PC-3 (cell line): ENCODE results near the gene THTPA. TPM values are rescaled to one million over a fixed set of nuclear protein-coding genes. Genes with fewer than 3 reads are reported as not detected.

Experiments used
- ATAC-seq: fragments of 200-7000 bp; cut with Tn5 transposase; 2 replicates; pipeline ENCODE4 v1.9.1; 2020; ENCODE audit warnings: mild to moderate bottlenecking, moderate library complexity
- BruUV-seq: library from RNA; stranded (reverse); fragments of 400-500 nt; replicated peaks from 2 replicates; lab custom pipeline; 2021; lab: Mats Ljungman, UMichigan
- CTCF ChIA-PET: fragments of 300-600 bp; sonication (Branson Sonifier 250); formaldehyde crosslinking; loops from one replicate; lab custom pipeline; 2022; ENCODE audit warnings: antibody characterized with exemption; lab: Charles Lee
- POLR2A ChIA-PET: fragments of 300-600 bp; sonication (Branson Sonifier 250); formaldehyde crosslinking; loops from one replicate; lab custom pipeline; 2022; ENCODE audit warnings: antibody characterized with exemption; ENCODE audit not compliant: unreplicated experiment; lab: Charles Lee
- DNase-seq: peaks from one replicate; pipeline ENCODE4 v3.0.0-alpha.2; 2015
- H2AFZ ChIP-seq: fragments of 300-600 bp; sonication (generic); 2 replicates; pipeline ENCODE4 v1.6.0; 2016; ENCODE audit warnings: antibody characterized with exemption, low read length
- H3F3A ChIP-seq: fragments of 300-600 bp; sonication (generic); one replicate; pipeline ENCODE4 v1.6.0; 2017; ENCODE audit warnings: antibody characterized with exemption, low read length, control low read depth, mild to moderate bottlenecking; ENCODE audit not compliant: unreplicated experiment
- H3K27ac ChIP-seq: fragments of 300-600 bp; sonication (generic); 2 replicates; pipeline ENCODE4 v1.5.1; 2016; ENCODE audit warnings: mild to moderate bottlenecking, low read length
- H3K27me3 ChIP-seq: fragments of 300-600 bp; sonication (generic); 2 replicates; pipeline ENCODE4 v1.6.1; 2016; ENCODE audit warnings: low read length, mixed read lengths
- H3K36me3 ChIP-seq: fragments of 300-600 bp; sonication (generic); 2 replicates; pipeline ENCODE4 v1.6.1; 2016; ENCODE audit warnings: low read depth, mixed run types, low read length, mixed read lengths
- H3K4me1 ChIP-seq: fragments of 300-600 bp; sonication (generic); 2 replicates; pipeline ENCODE4 v1.5.1; 2016; ENCODE audit warnings: low read length; ENCODE audit not compliant: insufficient read depth
- H3K4me2 ChIP-seq: fragments of 300-600 bp; sonication (generic); 2 replicates; pipeline ENCODE4 v1.6.0; 2016; ENCODE audit warnings: low read length
- H3K4me3 ChIP-seq: fragments of 300-600 bp; sonication (generic); 2 replicates; pipeline ENCODE4 v1.5.1; 2016; ENCODE audit warnings: mild to moderate bottlenecking, low read length, mixed read lengths
- H3K79me2 ChIP-seq: fragments of 300-600 bp; sonication (generic); 2 replicates; pipeline ENCODE4 v1.6.1; 2017; ENCODE audit warnings: low read length, mixed read lengths
- H3K9ac ChIP-seq: fragments of 300-600 bp; sonication (generic); 2 replicates; pipeline ENCODE4 v1.6.0; 2016; ENCODE audit warnings: mild to moderate bottlenecking, low read length
- H3K9me2 ChIP-seq: fragments of 300-600 bp; sonication (generic); replicated peaks from 2 replicates; pipeline ENCODE4 v1.6.1; 2016; ENCODE audit warnings: mixed run types, low read length, mixed read lengths
- H3K9me3 ChIP-seq: fragments of 300-600 bp; sonication (generic); 2 replicates; pipeline ENCODE4 v1.6.1; 2016; ENCODE audit warnings: low read length, mixed read lengths
- H4K20me1 ChIP-seq: fragments of 300-600 bp; sonication (generic); 2 replicates; pipeline ENCODE4 v1.6.1; 2016; ENCODE audit warnings: low read length, mixed read lengths
- CTCF ChIP-seq: fragments of 300-600 bp; sonication (generic); conservative IDR thresholded peaks from 2 replicates; pipeline ENCODE4 v1.5.1; 2017; ENCODE audit warnings: antibody characterized with exemption, low read depth, mild to moderate bottlenecking, low read length
- EZH2 ChIP-seq: fragments of 300-600 bp; sonication (generic); IDR thresholded peaks from one replicate; pipeline ENCODE4 v1.6.1; 2017; ENCODE audit warnings: antibody characterized with exemption, mild to moderate bottlenecking, low read length; ENCODE audit not compliant: unreplicated experiment
- EZH2phosphoT487 ChIP-seq: fragments of 300-600 bp; sonication (generic); IDR thresholded peaks from 2 replicates; pipeline ENCODE4 v1.6.1; 2018; ENCODE audit warnings: mild to moderate bottlenecking, antibody characterized with exemption, low read length, borderline replicate concordance
- intact Hi-C: fragments of 100-400 bp; cut with micrococcal nuclease; formaldehyde crosslinking; loops from 2 replicates; pipeline ENCODE4 v1.9.0; 2023
- total RNA-seq: library from RNA; depleted of rRNA; stranded (reverse); fragments of >200 nt; gene quantifications from 2 replicates; pipeline ENCODE4 v1.2.3, GENCODE V29; 2014

The THTPA gene
- total RNA-seq, 1 experiment from 2014 or later = 13.0 TPM

DNA sequence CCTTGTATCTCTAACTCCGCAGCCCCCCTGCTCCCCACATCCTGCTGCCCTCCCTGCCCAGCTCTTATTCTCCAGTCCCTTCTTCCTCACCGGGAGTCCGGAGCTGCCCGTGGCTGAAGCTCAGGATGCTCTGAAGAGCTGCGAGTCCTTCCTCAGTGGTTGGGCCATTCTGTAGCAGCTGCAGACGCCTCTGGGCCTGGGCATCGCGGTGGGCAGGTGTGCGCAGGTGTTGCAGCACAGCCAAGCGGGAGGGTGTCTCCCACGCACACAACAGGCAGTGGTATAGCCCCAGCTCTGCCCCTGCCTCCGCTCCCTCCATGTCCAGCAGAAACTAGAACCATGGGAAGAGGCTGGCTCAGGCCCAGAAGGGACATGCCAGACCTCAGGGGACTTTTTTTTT lies 24.7 kb upstream of the THTPA start:
- Histone ChIP-seq H3K9me3 (no peaks in the 10 kb centered on the region), H3K4me2 (no peak overlapping the region), H3K4me3 (no peak overlapping the region), H3K27ac (no peak overlapping the region), H3K9me2 (no peaks in the 10 kb centered on the region), H3K9ac (no peak overlapping the region), H3K36me3 (no peaks in the 10 kb centered on the region), H3K4me1 (no peaks in the 10 kb centered on the region), H3K27me3 (no peaks in the 10 kb centered on the region), H3K79me2 (no peaks in the 10 kb centered on the region), H4K20me1 (no peaks in the 10 kb centered on the region), H2AFZ (no peak overlapping the region), H3F3A (no peaks in the 10 kb centered on the region)
- BruUV-seq = no TSS peak
- ChIA-PET POLR2A (no interaction called here), CTCF (no interaction called here)
- TF ChIP-seq CTCF (no peak), EZH2 (no peak), EZH2phosphoT487 (no peak)
- ATAC-seq (no peak), DNase-seq (no peak)
- intact Hi-C loops = no loop called here

DNA sequence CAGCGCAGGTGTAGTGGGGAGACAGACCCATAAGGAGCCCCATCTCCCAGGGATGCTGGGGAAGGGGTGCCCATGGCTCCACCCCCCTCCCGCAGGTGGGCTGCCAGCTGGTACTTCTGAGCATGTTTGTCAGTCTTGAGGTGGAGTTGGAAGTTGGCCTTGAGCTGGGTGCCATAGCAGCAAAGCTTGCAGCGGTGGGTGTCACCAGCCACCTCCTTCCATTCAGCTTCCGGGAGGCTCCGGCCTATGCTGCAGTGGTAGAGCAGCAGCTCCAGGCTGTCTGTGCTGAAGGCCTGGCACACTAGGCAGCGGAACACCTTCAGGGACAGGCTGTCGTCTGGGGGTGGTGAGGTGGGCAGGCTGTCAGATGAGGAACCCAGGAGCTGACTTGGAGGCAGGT lies 23.4 kb upstream of the THTPA start:
- no peak overlapping the region for H3K27ac ChIP-seq
- no peak overlapping the region for H3K4me2 ChIP-seq
- ChIA-PET POLR2A (no interaction called here), CTCF (no interaction called here)
- intact Hi-C loops = no loop called here
- H3K79me2 ChIP-seq = no peaks in the 10 kb centered on the region
- H3K36me3 ChIP-seq = no peaks in the 10 kb centered on the region
- no peak overlapping the region for H3K4me3 ChIP-seq
- no peaks in the 10 kb centered on the region for H3K9me2 ChIP-seq
- H2AFZ ChIP-seq = no peak overlapping the region
- TF ChIP-seq CTCF = no peak
- TF ChIP-seq EZH2phosphoT487 = no peak
- TF ChIP-seq EZH2 = no peak
- H3K27me3 ChIP-seq = no peaks in the 10 kb centered on the region
- H3K9ac ChIP-seq = no peak overlapping the region
- DNase-seq (no peak), ATAC-seq (no peak)
- H3F3A ChIP-seq = no peaks in the 10 kb centered on the region
- no peaks in the 10 kb centered on the region for H3K4me1 ChIP-seq
- no TSS peak for BruUV-seq
- no peaks in the 10 kb centered on the region for H3K9me3 ChIP-seq
- H4K20me1 ChIP-seq = no peaks in the 10 kb centered on the region

- ATAC-seq (no peak), DNase-seq (no peak)
- Histone ChIP-seq H4K20me1 (no peaks in the 10 kb centered on the region), H3K79me2 (no peaks in the 10 kb centered on the region), H3K27ac (no peak overlapping the region), H3K4me3 (no peak overlapping the region), H3F3A (no peaks in the 10 kb centered on the region), H3K4me1 (no peaks in the 10 kb centered on the region), H2AFZ (no peak overlapping the region), H3K9me3 (no peaks in the 10 kb centered on the region), H3K4me2 (no peak overlapping the region), H3K36me3 (no peaks in the 10 kb centered on the region), H3K9me2 (no peaks in the 10 kb centered on the region), H3K27me3 (no peaks in the 10 kb centered on the region), H3K9ac (no peak overlapping the region)
- intact Hi-C loops = no loop called here
- ChIA-PET CTCF (no interaction called here), POLR2A (interaction anchor here (0.6 kb wide), 1 partner anchor 414 kb away, joined by 3 read pairs; no protein-coding TSS in a partner anchor)
- no TSS peak for BruUV-seq
- no peak for TF ChIP-seq CTCF
- TF ChIP-seq EZH2 = no peak
- no peak for TF ChIP-seq EZH2phosphoT487
Observed at GRCh38 chr14:23533652-23534435, 22.2 kb upstream of the THTPA start.
